Renal cortical epithelial cell (primary cell): ENCODE measurements around the gene LIN54. TPM values are rescaled to one million over a fixed set of nuclear protein-coding genes. Genes with fewer than 3 reads are reported as not detected.
A peak's percentile ranks its signal among the peaks of the same experiment; 100 is the strongest.
"Not testable (repeated sequence)": the region's sequence is repeated elsewhere in the genome, so short reads cannot be mapped to it uniquely, and the experiment has no call there.

Experiments used
- DNase-seq: peaks from one replicate; pipeline ENCODE4 v3.0.0-alpha.2; 2011; ENCODE audit warnings: low read depth
- total RNA-seq: library from RNA; depleted of rRNA; stranded (reverse); fragments of >200 nt; gene quantifications from 2 replicates; pipeline ENCODE4 v1.2.3, GENCODE V29; 2014

Gene LIN54
- total RNA-seq, 1 donor from 2014 or later = 10.3 TPM

DNA sequence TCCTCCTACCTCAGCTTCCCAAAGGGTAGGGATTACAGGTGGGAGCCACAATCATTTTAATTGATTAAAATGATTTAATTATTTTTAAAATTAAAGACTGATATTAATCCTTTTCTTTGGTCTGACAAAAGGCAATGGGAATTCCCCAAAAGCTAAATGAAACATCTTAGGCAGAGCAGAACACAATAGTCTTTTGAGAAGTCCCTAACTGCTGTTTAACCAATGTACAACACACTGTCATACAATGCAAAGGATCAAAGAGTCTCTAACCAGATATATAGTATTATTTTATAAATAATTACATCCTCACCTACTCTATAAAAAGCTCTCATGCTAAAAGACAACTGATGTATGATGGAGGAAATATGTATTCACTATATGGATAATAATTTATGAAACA is 63.1 kb downstream of the LIN54 start:
- DNase-seq = no peak

DNA sequence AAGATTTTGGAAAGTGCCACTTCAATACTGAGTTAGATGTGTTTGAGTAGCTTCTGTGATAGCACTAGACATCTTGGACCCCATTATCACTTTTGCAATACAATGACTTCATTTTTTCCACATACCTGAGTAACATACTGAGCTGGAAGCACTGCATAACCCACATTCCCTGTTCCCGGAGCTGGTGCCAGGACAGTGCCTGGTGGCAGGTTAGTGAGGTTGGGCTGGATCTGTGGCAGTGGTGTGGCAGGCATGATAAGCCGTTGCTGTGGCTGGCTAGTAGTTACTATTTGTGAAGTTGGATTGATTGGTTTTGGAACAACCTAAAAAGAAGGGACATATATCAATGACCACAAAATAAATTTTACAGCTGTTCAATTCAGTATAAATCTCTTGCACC is 71.2 kb downstream of the LIN54 start:
- no peak for DNase-seq

DNA sequence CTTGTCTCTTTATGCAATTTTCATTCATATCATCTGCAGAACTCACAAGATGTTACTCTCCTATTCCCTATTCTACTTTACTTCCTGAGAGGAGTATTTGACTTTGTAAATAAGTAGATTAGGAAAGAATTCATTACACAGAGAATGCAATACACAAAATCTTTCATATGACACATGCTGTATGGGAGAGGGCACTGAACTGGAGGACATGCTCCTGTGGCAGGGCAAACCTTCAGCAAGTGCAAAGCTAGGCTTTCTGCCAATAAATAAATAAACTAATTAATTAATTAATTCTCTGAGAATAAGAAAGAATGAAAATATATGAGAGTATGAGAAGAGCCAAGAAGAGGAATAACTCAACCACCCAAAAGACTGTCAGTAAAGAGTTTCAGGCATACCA is 76.2 kb downstream of the LIN54 start:
- no peak for DNase-seq

DNA sequence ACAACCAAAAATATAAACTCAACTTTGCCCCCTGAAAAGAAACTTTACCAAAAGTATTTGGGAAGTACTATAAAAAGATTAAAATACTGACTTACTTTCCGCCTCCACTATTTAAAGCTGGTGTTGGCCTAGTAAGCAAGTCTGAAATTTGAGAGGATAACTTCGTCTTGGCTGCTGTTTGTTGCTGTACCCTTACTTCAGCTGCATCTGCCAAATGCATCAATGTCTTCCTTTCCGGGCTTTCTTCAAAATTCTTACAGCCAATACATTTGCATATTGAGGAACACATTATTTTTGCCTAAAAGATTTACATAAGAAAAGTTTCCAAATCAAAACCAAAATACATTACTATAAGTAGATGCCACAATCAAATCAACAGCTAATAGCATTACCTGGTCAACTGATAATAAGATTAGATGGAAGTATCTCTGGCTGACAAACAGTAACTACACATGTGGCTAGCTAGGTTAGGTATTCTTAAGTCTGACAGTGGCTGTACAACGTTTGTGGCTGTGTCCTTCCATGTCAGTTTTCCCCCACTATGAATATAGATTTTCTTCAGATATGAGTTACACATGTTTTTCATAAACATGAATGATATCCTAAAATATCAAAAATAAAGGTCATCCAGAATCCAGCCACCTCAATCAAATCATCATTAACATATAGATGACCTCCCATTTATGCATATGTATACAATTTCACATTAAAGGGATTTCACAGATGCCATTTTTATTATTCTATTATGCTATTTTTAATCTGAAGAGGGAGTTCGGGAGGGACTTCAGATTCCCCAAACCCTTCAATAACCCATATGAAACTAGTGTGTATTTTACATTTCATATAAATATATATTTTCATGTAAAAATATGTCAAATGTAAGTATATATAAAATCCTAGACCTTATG is 79.5 kb downstream of the LIN54 start:
- DNase-seq = no peak

DNA sequence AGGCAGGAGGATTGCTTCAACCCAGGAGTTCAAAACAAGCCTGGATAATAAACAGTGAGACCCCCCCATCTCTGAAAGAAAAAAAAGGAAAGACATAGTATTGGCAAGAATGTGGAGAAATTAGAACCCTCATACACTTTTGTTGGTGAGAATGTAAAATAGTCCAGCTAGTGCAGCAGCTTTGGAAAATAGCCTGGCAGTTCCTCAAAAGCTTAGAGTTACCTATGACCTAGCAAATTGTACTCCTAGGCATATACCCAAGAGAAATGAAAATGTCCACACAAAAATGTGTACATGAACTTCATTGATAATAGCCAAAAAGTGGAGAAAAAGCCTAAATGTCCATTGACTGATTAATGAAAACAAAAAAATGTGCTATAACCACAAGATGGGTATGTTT is 88.8 kb downstream of the LIN54 start:
- DNase-seq = no peak

DNA sequence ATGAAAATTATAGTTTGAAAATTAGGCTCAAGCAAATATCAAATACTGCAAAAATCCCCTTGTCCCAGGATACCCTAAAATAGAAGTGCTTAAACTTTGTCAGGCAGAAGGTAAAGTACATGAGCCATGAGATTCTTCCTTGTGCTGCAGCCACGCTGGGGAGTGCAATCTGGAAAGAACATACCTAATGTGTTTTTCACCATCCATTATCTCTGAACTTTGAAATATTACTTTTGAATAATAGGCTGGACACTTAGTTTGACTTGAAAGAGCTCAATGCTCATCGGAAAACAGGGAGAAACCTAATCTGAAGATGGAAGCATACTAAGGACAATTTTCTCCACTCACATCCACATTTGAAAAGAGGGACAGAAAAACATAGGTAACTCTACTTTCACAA is 91.2 kb downstream of the LIN54 start:
- DNase-seq = no peak

DNA sequence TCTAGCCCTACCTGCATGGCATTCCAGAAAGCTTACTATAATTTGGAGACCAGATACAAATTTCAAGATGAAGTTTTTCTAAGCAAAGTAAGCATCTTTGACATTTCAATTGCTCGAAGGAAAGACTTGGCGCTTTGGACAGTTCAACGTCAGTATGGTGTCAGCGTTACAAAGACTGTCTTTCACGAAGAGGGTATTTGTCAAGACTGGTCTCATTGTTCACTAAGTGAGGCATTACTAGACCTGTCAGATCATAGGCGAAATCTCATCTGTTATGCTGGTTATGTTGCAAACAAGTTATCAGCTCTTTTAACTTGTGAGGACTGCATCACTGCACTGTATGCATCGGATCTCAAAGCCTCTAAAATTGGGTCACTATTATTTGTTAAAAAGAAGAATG is 92.5 kb downstream of the LIN54 start:
- no peak for DNase-seq

DNA sequence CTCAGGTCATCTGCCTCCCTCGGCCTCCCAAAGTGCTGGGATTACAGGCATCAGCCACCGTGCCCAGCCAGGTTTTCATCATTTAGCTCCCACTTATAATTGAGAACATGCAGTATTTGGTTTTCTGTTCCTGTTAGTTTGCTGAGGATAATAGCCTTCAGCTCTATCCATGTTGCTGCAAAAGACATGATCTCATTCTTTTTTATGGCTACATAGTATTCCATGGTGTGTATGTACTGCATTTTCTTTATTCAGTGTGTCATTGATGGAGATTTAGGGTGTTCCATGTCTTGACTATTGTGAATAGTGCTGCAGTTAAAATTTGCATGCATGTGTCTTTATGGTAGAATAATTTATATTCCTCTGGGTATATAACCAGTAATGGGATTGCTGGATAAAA is 96.7 kb downstream of the LIN54 start:
- not testable (repeated sequence) for DNase-seq

DNA sequence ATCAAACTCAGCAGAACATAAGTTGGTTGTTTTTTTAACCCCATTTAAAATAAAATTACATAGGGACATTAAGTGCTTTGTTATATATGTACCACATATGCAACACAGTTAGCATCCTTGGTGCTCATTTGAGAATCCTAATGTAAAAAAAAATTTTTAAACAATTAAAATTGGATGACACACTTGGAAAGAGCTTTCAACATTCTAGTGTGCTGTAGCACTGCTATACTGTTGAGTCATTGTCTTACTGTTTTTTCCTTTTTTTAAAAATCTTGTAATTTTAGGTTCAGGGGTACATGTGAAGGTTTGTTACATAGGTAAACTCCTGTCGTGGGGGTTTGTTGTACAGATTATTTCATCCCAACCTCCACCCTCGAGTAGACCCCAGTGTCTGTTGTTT is 97.3 kb downstream of the LIN54 start:
- DNase-seq = no peak

DNA sequence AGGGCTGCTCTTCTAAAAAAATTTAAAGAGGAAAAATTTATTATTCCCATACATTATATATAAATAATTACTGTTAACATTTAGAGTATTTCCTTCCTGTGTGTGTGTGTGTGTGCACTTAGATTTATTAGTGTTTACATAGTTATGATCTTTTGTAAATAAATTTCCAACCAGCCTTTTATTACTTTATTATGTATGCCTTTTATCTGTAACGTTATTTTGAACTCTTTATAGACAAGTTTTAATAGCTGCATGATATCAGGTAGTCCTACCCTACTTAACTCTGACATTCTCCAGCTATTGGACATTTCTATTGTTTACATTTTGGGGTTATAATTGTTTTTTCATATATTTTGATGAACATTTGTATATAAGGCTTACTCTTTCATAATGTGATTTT is 101.3 kb downstream of the LIN54 start:
- DNase-seq = no peak

DNA sequence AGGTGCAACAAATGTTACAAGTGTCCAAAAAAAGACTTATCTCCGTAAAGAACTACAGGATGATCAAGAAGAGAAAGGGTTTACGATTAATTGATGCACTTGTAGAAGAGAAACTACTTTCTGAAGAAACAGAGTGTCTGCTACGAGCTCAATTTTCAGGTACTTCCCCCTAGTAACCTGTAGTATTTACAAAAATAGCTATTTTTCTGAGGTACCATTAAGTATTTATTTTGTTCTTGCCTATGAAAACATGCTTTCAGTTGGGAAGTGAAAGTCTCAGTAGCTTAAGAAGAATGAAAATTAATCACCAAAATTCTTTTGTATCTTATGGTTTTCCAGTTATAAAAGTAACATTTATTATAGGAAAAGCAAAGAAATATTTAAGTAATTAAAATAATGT is 104.2 kb downstream of the LIN54 start:
- no peak for DNase-seq

DNA sequence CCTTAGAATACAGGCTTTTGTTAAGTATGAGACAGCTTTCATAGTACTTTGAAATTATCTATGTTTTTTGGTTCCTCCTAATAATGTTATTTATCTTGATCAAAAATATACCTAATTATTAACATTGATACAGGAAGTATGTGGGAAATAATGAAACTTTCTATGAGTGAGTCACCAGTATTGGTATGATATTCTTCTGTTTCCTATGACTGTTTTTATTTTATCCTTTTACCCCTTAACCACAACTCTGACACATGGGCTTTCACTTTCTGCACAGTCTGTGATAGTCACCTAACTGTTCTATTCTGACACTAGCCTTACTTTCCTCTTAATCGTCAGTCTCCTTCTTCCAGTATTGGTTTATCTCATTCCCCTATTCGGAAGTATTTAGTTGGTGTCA is 105.4 kb downstream of the LIN54 start:
- DNase-seq = peak; percentile 53

DNA sequence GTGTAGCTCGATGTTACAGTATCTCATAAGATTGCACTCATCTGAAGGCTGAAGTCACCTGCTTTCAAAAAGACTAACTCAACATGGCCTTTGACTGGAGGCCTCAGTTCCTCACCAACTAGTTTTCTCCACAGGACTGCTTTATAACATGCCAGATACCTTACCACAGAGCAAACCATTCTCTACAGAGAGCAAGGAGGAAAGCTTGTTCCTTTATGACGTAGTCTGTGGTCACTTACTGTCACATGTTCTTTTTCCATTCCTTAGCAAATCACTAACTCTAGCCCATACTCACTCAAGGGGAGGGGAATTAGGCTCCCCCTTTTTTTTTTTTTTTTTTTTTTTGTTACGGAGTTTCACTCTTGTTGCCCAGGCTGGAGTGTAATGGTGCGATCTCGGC is 106.9 kb downstream of the LIN54 start:
- no peak for DNase-seq

DNA sequence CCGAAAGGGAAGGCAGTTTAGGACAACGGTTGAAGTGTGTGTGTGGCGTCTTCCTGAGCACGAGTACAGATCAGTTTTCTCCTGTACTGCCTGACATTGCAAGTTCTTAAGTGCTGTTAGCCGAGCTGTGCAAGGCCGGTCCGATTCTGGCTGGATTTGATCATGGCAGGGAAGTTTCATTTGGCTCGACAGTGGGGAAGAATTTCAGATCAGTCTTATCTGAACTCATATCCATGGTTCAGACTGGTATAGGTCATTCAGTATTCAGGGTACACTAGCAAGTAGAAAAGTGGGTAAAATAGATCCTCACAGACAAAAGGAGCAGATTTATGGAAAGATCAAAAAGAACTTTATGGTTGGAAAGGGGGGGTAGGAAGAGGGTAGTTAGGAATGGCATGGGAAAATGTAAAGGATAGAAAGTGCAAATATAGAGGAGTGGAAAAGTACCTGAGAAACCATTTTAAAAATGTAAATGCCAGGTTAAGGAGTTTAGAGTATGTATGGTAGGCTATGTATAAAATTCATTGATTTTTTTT is 109.4 kb downstream of the LIN54 start:
- DNase-seq = no peak

DNA sequence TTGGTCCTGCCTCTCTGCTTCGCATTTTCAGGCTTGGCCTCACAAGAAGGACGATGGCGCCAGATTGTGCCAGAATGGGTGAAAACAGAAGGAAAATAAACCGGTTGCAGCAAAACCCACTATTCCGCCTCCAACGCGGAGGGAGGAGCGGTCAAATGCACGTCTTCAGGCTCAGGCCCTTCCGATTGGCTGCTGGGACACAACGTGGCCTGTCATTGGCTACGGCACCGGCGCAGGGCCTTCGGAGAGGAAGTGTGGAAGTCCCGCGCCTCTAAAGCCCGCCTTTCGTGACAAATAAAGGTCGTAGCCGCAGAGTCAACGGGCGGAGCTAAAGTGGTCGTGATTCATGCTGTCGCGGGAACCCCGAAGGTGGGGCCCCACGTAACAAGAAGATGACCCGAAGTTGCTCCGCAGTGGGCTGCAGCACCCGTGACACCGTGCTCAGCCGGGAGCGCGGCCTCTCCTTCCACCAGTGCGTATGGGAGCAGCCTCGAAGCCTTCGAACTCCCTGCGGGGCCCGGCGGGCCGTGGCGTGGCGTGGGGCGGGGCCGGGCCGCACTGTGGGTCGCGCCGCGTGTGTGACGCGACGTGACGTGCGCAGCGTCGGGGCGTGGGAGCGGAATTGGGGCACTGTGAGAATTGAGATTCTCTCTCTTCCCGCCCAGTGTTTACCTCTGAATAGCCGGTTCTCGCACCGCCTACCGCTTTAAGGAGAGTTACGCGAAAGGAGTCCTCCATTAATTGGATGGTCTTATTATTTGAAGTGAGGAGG is 110.0 kb downstream of the LIN54 start, which contains the start of gene THAP9:
Gene THAP9, plus strand, starts transcription at position 325 of the 772 bp plus-strand sequence. Its CDS starts 68 bp downstream, at position 393.
- peak; percentile 98 for DNase-seq

DNA sequence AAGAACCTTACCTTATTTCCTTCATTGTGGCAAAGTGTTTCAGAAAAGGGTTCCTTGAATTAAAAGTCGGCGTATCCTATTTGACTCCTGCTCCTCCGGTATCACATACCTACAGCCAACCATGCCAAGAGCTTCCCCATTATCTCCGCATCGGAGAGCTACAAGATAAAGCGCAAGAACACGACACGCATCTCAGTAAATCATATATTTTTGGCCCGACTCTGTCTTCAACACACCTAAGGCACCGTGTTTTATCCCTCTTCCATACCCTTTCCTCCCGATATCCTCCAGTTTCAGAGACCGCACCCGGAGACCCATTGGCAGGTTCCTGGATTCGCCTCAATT is 110.6 kb downstream of the LIN54 start:
- no peak for DNase-seq

DNA sequence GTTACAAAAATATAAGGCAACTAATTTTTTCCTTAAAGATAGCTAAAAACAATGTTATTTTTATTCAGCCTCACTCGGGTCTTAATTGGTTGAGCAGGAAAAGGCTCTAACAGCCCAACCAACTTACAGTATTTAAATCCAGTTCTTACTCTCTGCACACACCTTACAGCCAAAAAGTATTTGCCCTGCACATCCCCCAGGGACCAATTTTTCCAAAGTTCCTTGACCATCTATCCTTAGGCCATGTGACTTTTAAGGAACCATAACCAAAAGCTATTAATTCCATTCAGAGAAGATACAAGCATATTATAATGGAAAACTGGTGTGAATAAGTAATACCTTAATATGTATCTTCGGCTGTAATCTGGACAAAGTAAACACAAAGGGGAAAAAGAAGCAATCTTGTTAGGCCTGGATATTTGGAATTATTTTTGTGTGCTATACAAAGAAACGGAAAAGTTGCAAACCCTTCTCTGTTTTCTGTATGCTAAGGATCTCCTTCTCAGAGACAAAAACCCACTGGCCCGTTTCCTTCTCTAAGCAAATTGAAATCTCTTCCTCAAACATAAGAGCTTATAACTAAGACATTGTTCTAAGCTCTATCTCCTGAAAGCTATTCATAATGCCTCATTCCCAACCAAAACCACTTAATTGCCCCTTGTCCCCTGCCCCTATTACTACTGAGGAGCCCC is 111.1 kb downstream of the LIN54 start:
- DNase-seq = no peak

DNA sequence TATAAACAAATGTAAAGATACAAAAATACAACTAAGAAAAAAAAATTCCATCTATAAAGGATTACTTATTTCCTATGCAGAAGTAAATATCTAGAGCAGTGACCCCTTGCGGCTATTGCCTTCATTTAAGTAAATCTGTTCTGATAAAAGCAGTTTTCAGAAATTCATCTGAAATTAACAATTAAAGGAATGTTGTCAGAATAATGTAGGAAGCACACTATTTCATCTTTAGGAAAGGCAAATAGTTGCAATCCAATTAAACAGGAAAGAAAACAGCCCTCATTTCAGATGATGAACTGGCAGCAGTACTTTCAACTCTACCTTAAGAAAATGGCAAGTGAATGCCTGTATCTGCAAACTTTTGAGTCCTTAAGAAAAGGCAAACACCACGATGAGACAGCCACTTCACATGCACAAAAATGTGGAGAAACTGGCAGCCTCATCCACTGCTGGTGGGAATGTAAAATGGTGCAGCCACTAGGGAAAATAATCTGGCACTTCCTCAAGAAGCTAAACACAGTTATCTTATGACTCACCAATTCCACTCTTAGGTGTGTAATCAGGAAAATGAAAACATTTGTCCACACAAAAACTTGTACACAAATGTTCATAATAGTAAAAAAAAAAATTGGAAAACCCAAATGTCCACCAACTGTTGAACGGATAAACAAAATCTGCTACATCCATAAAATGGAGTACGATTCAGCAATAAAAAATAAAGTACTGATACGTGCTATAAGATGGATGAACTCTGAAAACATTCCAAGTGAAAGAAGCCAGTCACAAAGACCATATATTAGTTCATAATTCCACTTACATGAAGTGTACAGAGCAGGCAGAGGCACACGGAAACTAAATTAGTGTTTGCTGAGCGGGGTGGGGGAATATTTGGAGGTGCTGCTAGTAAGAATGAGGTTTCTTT is 112.0 kb downstream of the LIN54 start:
- DNase-seq = peak; percentile 84

DNA sequence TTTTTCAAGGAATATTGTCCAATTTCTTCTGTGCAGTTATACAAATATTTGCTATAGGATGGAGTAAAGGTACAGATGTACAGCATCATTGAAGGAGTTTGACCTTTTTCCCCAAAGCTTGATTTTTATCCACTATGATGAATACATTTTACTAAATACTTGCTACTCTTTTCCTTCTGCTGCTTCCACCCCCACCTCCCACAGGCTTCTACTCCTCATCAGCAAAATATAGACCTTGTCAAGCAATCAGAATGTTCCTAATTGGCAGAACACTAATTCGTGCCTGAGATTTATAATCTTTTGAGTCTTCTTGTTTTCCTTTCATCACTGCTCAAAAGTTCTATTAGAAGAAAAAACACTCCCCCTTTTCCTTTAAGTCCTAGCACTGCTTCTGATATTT is 113.9 kb downstream of the LIN54 start:
- DNase-seq = no peak

DNA sequence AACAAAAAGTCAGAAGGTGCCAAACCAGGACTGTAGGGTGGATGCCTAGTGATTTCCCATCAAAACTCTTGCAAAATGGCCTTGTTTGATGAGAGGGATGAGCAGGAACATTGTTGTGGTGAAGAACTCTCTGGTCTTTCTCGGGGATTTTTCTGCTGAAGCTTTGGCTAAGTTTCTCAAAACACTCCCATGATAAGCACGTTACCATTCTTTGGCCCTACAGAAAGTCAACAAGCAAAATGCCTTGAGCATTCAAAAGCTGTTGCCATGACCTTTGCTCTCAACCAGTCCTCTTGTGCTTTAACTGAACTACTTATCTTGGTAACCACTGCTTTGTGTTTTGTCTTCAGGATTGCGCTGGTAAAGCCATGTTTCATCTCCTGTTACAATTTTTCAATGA is 116.7 kb downstream of the LIN54 start:
- DNase-seq = no peak

DNA sequence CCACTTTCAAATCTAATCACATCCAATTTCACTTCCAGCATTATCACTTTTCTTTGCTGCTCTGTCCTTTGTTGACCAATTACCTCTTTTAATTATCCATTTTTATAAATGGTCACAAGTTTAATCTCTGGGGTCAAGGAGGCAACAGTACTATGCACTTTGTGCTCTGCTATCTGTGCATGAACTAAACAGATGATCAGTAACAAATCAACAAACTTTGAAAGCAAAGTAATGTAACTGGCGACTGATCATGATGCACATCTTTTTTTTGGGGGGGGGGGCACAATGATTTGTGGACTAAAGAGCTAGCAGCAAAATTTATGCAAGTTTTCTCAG is 118.2 kb downstream of the LIN54 start:
- DNase-seq = no peak
